ENCODE data around the gene ITIH4. TPM values are rescaled to one million over a fixed set of nuclear protein-coding genes. Genes with fewer than 3 reads are reported as not detected.

ITIH4 gene
- total RNA-seq, 1 donor from 2014 or later, result 26.9 TPM

- ATAC-seq, result no peak
- intact Hi-C loops (cut with DNase I), result no loop called here
- no peak for DNase-seq
These were observed 13.8 kb downstream of the ITIH4 start for GRCh38 chr3:52816654-52817053.

GRCh38 chr3:52816199-52816598 is 14.3 kb downstream of the ITIH4 start:
- DNase-seq, result no peak
- intact Hi-C loops (cut with DNase I), result no loop called here
- H3K36me3 ChIP-seq, result no peaks in the 10 kb centered on the region
- H3K27me3 ChIP-seq, result no peaks in the 10 kb centered on the region
- TF ChIP-seq CTCF (IDR thresholded peaks at IDR 0.05), result no peak
- H3K4me1 ChIP-seq, result no peaks in the 10 kb centered on the region
- no peak overlapping the region for H3K4me3 ChIP-seq
- H3K9me3 ChIP-seq, result no peaks in the 10 kb centered on the region
- ATAC-seq, result no peak
- H3K27ac ChIP-seq, result no peak overlapping the region

More at GRCh38 chr3:52816654-52817053, 13.8 kb downstream of the ITIH4 start:
- no peak overlapping the region for H3K27ac ChIP-seq
- H3K9me3 ChIP-seq, result no peaks in the 10 kb centered on the region
- no peaks in the 10 kb centered on the region for H3K27me3 ChIP-seq
- no peak for TF ChIP-seq CTCF (IDR thresholded peaks at IDR 0.05)
- no peaks in the 10 kb centered on the region for H3K36me3 ChIP-seq
- H3K4me3 ChIP-seq, result no peak overlapping the region
- H3K4me1 ChIP-seq, result no peaks in the 10 kb centered on the region

GRCh38 chr3:52813810-52814209 is 16.7 kb downstream of the ITIH4 start:
- Histone ChIP-seq H3K27me3 (no peaks in the 10 kb centered on the region), H3K4me1 (no peaks in the 10 kb centered on the region), H3K36me3 (no peaks in the 10 kb centered on the region), H3K27ac (no peak overlapping the region), H3K4me3 (no peak overlapping the region), H3K9me3 (no peaks in the 10 kb centered on the region)
- intact Hi-C loops (cut with DNase I), result no loop called here
- DNase-seq (no peak), ATAC-seq (no peak)
- no peak for TF ChIP-seq CTCF (IDR thresholded peaks at IDR 0.05)

GRCh38 chr3:52811452-52812011 is 18.9 kb downstream of the ITIH4 start:
- ATAC-seq (no peak), DNase-seq (no peak)
- no peak overlapping the region for H3K4me3 ChIP-seq
- H3K36me3 ChIP-seq, result no peaks in the 10 kb centered on the region
- H3K9me3 ChIP-seq, result no peaks in the 10 kb centered on the region
- no peaks in the 10 kb centered on the region for H3K27me3 ChIP-seq
- TF ChIP-seq CTCF (IDR thresholded peaks at IDR 0.05), result no peak
- intact Hi-C loops (cut with DNase I), result no loop called here
- H3K4me1 ChIP-seq, result no peaks in the 10 kb centered on the region
- H3K27ac ChIP-seq, result no peak overlapping the region

- Histone ChIP-seq H3K27me3 (no peaks in the 10 kb centered on the region), H3K27ac (no peak overlapping the region), H3K36me3 (no peaks in the 10 kb centered on the region), H3K9me3 (no peaks in the 10 kb centered on the region), H3K4me3 (no peak overlapping the region), H3K4me1 (no peaks in the 10 kb centered on the region)
- no peak for TF ChIP-seq CTCF (IDR thresholded peaks at IDR 0.05)
- DNase-seq (no peak), ATAC-seq (no peak)
- intact Hi-C loops (cut with DNase I), result no loop called here
These were observed 19.5 kb downstream of the ITIH4 start for GRCh38 chr3:52810923-52811322.

All from upper lobe of right lung (tissue), 1 donor.